MCF 10A (cell line): ENCODE measurements around the gene KIF6. TPM values are rescaled to one million over a fixed set of nuclear protein-coding genes. Genes with fewer than 3 reads are reported as not detected.

Experiments
- BruUV-seq: library from RNA; stranded (reverse); fragments of 400-500 nt; replicated peaks from 2 replicates; lab custom pipeline; 2021; lab: Mats Ljungman, UMichigan
- CTCF ChIA-PET: fragments of 300-600 bp; sonication (Branson Sonifier 250); formaldehyde crosslinking; extraction: SDS; loops from one replicate; lab custom pipeline; 2021; ENCODE audit warnings: antibody characterized with exemption, inconsistent platforms; lab: Yijun Ruan, JAX
- POLR2A ChIA-PET: fragments of 300-600, 350-650 bp; sonication (Branson Sonifier 250); formaldehyde crosslinking; extraction: SDS; loops from one replicate; lab custom pipeline; 2020; ENCODE audit warnings: antibody characterized with exemption, inconsistent platforms; lab: Yijun Ruan, JAX
- DNase-seq: peaks from one replicate; pipeline ENCODE4 v3.0.0-alpha.2; 2018; ENCODE audit not compliant: unreplicated experiment
- H3K27ac Mint-ChIP-seq: one replicate; pipeline ENCODE4 v1.8.0; 2022; ENCODE audit warnings: mild to moderate bottlenecking, low read depth, mixed read lengths; ENCODE audit not compliant: unreplicated experiment
- H3K27me3 Mint-ChIP-seq: one replicate; pipeline ENCODE4 v1.8.0; 2022; ENCODE audit warnings: mixed read lengths; ENCODE audit not compliant: insufficient read depth, unreplicated experiment
- H3K36me3 Mint-ChIP-seq: one replicate; pipeline ENCODE4 v1.8.0; 2022; ENCODE audit warnings: mild to moderate bottlenecking, moderate library complexity, mixed read lengths; ENCODE audit not compliant: insufficient read depth, unreplicated experiment
- H3K4me1 Mint-ChIP-seq: one replicate; pipeline ENCODE4 v1.8.0; 2022; ENCODE audit warnings: mixed read lengths; ENCODE audit not compliant: insufficient read depth, unreplicated experiment
- H3K4me3 Mint-ChIP-seq: one replicate; pipeline ENCODE4 v1.8.0; 2022; ENCODE audit warnings: mild to moderate bottlenecking, moderate library complexity, mixed read lengths; ENCODE audit not compliant: unreplicated experiment
- H3K9me3 Mint-ChIP-seq: one replicate; pipeline ENCODE4 v1.8.0; 2022; ENCODE audit warnings: mixed read lengths; ENCODE audit not compliant: unreplicated experiment
- CTCF ChIP-seq: fragments of 200-600 bp; IDR thresholded peaks from one replicate; pipeline ENCODE4 v1.8.0; 2022; ENCODE audit warnings: antibody characterized with exemption, mild to moderate bottlenecking; ENCODE audit not compliant: unreplicated experiment
- intact Hi-C: fragments of 100-400 bp; cut with micrococcal nuclease; formaldehyde crosslinking; loops from 2 replicates; pipeline ENCODE4 v1.14.1; 2022
- total RNA-seq: library from RNA; stranded (reverse); gene quantifications from 2 replicates; pipeline ENCODE4 v1.2.3, GENCODE V29; 2022

The KIF6 gene
- total RNA-seq, 1 experiment from 2014 or later, result 0.91 TPM

GRCh38 chr6:39617520-39617919 is 107.7 kb downstream of the KIF6 start:
- DNase-seq, result no peak
- intact Hi-C loops, result no loop called here
- Mint-ChIP-seq H3K4me1 (no peaks in the 10 kb centered on the region), H3K27me3 (no peaks in the 10 kb centered on the region), H3K9me3 (no peaks in the 10 kb centered on the region), H3K36me3 (no peaks in the 10 kb centered on the region), H3K4me3 (no peak overlapping the region), H3K27ac (no peak overlapping the region)
- CTCF ChIA-PET, result no interaction called here
- TF ChIP-seq CTCF, result no peak
- no TSS peak for BruUV-seq
- POLR2A ChIA-PET, result no interaction called here

GRCh38 chr6:39617026-39617425 is 108.2 kb downstream of the KIF6 start:
- Mint-ChIP-seq H3K36me3 (no peaks in the 10 kb centered on the region), H3K27me3 (no peaks in the 10 kb centered on the region), H3K27ac (no peak overlapping the region), H3K4me1 (no peaks in the 10 kb centered on the region), H3K4me3 (no peak overlapping the region), H3K9me3 (no peaks in the 10 kb centered on the region)
- TF ChIP-seq CTCF, result no peak
- DNase-seq, result no peak
- ChIA-PET CTCF (no interaction called here), POLR2A (no interaction called here)
- no TSS peak for BruUV-seq
- intact Hi-C loops, result no loop called here

- intact Hi-C loops, result no loop called here
- Mint-ChIP-seq H3K27ac (no peak overlapping the region), H3K27me3 (no peaks in the 10 kb centered on the region), H3K9me3 (no peaks in the 10 kb centered on the region), H3K36me3 (no peaks in the 10 kb centered on the region), H3K4me3 (no peak overlapping the region), H3K4me1 (no peaks in the 10 kb centered on the region)
- no peak for TF ChIP-seq CTCF
- POLR2A ChIA-PET, result no interaction called here
- BruUV-seq, result no TSS peak
- CTCF ChIA-PET, result no interaction called here
- DNase-seq, result no peak
Measured at GRCh38 chr6:39615622-39616021, 109.6 kb downstream of the KIF6 start.

- no peaks in the 10 kb centered on the region for H3K4me1 Mint-ChIP-seq
- DNase-seq, result no peak
- H3K27ac Mint-ChIP-seq, result no peak overlapping the region
- ChIA-PET CTCF (interaction anchor here (0.5 kb wide), 1 partner anchor 901 kb away, joined by 4 read pairs; no protein-coding TSS in a partner anchor), POLR2A (no interaction called here)
- no peaks in the 10 kb centered on the region for H3K36me3 Mint-ChIP-seq
- H3K4me3 Mint-ChIP-seq, result no peak overlapping the region
- H3K9me3 Mint-ChIP-seq, result no peaks in the 10 kb centered on the region
- TF ChIP-seq CTCF, result no peak
- intact Hi-C loops, result no loop called here
- no peaks in the 10 kb centered on the region for H3K27me3 Mint-ChIP-seq
- no TSS peak for BruUV-seq
Measured at GRCh38 chr6:39614393-39614950, 110.7 kb downstream of the KIF6 start.
